Mucosa of gallbladder (tissue), 1 donor: ENCODE measurements around the gene KCNIP3. TPM values are rescaled to one million over a fixed set of nuclear protein-coding genes. Genes with fewer than 3 reads are reported as not detected.
A peak's percentile ranks its signal among the peaks of the same experiment; 100 is the strongest.
"Not testable (repeated sequence)": the region's sequence is repeated elsewhere in the genome, so short reads cannot be mapped to it uniquely, and the experiment has no call there.

ENCODE experiments used
- DNase-seq: peaks from one replicate; pipeline ENCODE4 v3.0.0-alpha.2; 2020; ENCODE audit warnings: low spot score
- total RNA-seq: library from RNA; stranded (reverse); gene quantifications from one replicate; pipeline ENCODE4 v1.2.1, GENCODE V29; 2021
- donor health status: DM: no; HTN: no; CAD: no.

Gene KCNIP3
- total RNA-seq, 1 donor from 2014 or later: 24.3 TPM

GRCh38 chr2:95403204-95403721, 106.1 kb downstream of the KCNIP3 start:
- not testable (repeated sequence) for DNase-seq

GRCh38 chr2:95403824-95404223, 106.7 kb downstream of the KCNIP3 start:
- not testable (repeated sequence) for DNase-seq

- DNase-seq: not testable (repeated sequence)
These were observed 107.5 kb downstream of the KCNIP3 start for GRCh38 chr2:95404676-95405075.

GRCh38 chr2:95411239-95411638, 114.1 kb downstream of the KCNIP3 start:
- not testable (repeated sequence) for DNase-seq

GRCh38 chr2:95414015-95414594, 117.0 kb downstream of the KCNIP3 start:
- peak; percentile 86 for DNase-seq

- DNase-seq: not testable (repeated sequence)
These were observed 118.0 kb downstream of the KCNIP3 start for GRCh38 chr2:95415138-95415537.

- DNase-seq: not testable (repeated sequence)
These were observed 118.4 kb downstream of the KCNIP3 start for GRCh38 chr2:95415561-95415960.

- not testable (repeated sequence) for DNase-seq
These were observed 130.2 kb downstream of the KCNIP3 start for GRCh38 chr2:95427196-95427867.

- DNase-seq: not testable (repeated sequence)
These were observed 132.8 kb downstream of the KCNIP3 start for GRCh38 chr2:95429748-95430467.

GRCh38 chr2:95433373-95433772, 136.2 kb downstream of the KCNIP3 start:
- DNase-seq: not testable (repeated sequence)

GRCh38 chr2:95433973-95434372, 136.8 kb downstream of the KCNIP3 start:
- not testable (repeated sequence) for DNase-seq

- DNase-seq: peak; percentile 50
These were observed 137.4 kb downstream of the KCNIP3 start for GRCh38 chr2:95434507-95435076.

- not testable (repeated sequence) for DNase-seq
These were observed 138.2 kb downstream of the KCNIP3 start for GRCh38 chr2:95435162-95435871.

Other genes with a start within 250 kb of the KCNIP3 start
- 54.0 TPM for gene MRPS5, start 175.5 kb upstream of the KCNIP3 start, total RNA-seq
- gene ZNF514, start 137.5 kb upstream of the KCNIP3 start, total RNA-seq: 25.4 TPM
- 4.9 TPM for gene ZNF2, start 131.5 kb upstream of the KCNIP3 start, total RNA-seq
- gene ZNF892, start 89.8 kb upstream of the KCNIP3 start, total RNA-seq: 7.8 TPM
- gene PROM2, start 22.9 kb upstream of the KCNIP3 start, total RNA-seq: 202 TPM
- 47.4 TPM for gene FAHD2A, start 105.4 kb downstream of the KCNIP3 start, total RNA-seq
- gene TRIM43B, start 187.4 kb downstream of the KCNIP3 start, total RNA-seq: not detected